Measurements from ENCODE around the gene PTPA.
"Not testable (repeated sequence)": the region's sequence is repeated elsewhere in the genome, so short reads cannot be mapped to it uniquely, and the experiment has no call there.

The PTPA gene

DNA sequence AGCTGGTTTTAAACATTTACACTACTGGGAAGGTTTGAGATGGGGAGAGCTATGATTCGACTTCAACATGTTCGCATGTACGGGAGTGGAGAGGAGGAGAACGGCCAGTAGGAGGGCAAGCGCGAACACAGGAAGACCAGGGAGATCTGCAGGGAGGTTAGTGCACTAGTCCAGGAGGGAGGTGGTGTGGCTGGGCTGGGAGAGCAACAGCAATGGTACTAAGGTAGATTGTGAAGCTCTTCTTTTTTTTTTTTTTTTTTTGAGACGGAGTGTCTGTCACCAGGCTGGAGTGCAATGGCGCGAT, 50.3 kb downstream of the PTPA start:
- DNase-seq = no peak

DNA sequence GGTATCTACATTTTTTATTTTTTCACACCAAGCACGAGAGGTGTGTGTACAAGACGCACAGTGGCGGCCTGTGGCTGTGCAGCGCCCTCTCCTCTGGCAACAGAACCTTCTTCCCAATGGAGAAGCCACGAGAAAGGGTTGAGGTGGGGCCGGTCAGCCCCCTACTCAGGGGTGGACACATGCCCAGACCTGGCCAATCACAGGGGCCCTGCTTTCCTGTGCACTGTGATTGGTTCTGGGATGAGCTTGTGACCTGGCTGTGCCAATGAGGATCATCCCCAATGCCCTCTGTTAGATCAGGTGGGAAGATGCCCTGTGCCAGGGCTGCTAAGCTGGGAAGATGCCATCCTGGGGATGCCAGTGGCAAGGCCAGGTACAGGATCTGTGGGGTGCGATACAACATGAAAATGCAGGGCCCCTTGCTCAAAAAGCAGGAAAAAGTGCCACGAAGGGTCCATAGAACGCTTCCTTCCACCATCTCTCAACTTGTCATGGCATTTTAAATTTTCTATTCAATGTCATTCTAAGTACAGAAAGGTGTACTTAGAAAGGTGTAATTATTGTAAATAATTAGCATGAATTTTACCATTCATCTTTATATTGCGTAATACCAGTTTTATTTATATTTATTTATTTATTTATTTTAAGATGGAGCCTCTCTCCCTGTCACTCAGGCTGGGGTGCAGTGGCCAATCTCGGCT, 51.4 kb downstream of the PTPA start:
- no peak for DNase-seq

DNA sequence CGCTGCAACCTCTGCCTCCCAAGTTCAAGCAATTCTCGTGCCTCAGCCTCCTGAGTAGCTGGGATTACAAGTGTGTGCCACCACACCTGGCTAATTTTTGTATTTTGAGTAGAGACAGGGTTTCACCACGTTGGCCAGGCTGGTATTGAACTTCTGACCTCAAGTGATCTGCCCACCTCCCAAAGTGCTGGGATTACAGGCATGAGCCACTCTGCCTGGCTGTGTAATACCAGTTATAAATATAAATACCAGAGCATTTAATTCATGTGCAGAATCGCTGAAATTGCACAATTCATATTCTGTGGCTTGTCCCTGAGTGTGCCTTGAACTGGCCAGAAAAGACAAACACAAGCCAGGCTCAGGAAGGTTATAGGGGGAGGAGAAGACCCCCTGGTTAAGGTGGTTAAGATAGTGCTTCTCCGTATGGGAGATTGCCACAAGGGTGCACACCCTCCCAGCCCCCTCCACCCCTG, 52.0 kb downstream of the PTPA start:
- DNase-seq = not testable (repeated sequence)

DNA sequence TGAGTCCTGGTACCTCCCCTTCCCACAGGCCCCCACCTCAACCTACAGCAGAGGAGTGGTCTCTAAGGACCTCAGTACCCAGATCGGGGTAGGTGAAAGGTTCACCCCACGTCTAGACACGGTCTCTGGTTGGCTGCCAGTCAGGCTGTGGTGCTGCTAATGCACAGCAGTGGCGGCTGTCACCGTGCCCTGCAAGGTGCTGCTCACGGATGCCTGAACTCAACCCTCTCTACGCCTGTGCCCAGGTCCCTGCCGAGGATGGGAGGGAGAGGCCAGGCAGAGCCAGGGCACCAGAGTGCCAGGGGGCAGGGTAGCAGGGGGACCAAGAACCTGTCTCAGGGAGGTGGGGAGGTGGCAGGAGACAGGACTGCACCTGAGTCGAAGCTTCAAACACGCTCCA, 52.5 kb downstream of the PTPA start:
- no peak for DNase-seq

DNA sequence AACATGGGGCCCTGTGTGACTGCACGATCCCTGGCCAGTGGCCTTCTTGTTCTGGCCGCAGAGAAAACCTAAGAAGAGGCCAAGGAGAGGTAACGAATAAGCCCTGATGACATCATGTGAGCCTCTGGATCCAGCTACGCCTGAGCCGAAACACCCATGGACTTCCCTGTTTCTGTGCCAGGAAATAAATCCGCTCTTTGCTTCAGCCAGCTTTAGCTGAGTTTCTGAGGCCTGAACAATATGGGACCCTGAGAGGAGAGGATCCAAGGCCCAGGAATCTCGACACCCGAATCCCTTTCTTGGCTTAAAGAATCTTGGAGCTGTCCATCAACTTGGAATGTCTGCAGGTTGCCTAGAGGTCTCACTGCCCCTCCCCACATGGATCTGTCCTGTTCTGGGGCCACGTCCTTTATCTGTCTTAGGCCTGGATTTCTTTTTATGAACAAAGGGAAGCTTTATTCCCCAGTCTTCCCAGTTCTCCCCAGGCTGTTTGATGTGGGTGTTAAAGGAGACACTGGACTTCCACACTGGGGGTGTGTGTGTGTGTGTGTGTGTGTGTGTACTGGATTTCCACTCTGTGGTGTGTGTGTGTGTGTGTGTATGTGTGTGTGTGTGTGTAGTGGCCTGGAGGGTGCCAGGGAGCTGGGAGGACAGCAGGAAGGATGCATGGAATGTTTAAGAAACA, 53.2 kb downstream of the PTPA start:
- DNase-seq = no peak

DNA sequence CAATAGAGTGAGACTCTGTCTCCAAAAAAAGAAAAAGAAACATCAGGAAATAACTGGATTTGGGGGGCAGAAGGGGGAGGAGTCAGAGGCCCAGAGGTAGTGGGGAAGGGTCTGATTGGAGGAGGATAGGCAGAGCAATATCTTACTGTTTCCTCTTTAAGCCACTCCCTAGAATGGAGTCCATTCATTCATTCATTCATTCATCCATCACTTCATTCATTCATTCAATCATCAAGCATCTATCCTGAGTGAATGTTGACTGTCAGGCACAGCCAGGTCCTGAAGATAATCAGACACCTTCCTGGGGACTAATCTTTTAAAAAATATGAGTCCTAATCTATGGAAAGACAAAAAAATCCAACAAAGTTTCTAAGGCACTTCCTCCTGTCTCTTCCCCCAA, 54.0 kb downstream of the PTPA start:
- no peak for DNase-seq

DNA sequence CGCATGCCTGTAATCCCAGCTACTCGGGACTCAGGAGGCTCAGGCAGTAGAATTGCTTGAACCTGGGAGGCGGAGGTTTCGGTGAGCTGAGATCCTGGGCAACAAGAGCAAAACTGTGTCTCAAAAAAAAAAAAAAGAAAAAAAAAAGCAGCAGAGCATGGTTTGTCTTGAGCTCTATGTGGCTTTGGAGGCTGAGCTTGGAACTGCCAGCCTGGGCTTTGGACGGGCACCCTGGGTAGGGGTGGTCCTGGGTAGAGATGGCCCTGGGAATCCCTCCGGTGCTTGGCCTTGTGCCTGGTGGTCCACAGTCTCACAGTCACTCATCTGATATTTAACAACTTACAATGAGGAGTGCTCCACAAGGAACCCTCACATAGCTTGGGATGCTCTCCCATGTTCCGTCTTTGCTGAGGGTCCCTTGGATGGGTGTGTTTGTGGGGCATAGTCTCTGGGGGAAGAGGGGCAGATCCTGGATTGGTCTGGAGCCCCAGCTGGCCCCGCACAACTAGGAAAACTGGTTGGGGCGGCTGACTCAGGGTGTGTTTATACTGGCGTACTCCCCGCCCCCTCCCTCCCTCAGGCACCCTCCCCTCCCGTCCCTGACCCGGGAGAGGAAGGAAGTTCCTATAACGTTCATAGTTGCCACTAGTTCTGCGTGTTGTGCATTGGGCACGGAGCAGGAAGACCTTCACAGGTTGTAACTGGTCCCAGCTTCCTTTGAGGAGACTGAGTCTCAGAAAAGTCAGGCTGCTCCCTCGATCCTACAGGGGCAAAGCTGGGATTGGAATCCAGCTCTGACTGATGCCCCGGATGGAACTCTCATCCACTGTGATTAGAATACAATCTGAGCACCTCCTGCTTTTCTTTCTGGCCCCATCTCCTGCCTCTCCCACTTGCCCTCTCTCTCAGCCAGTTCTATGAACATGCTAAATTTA, 55.7 kb downstream of the PTPA start:
- DNase-seq = peak; percentile 82

DNA sequence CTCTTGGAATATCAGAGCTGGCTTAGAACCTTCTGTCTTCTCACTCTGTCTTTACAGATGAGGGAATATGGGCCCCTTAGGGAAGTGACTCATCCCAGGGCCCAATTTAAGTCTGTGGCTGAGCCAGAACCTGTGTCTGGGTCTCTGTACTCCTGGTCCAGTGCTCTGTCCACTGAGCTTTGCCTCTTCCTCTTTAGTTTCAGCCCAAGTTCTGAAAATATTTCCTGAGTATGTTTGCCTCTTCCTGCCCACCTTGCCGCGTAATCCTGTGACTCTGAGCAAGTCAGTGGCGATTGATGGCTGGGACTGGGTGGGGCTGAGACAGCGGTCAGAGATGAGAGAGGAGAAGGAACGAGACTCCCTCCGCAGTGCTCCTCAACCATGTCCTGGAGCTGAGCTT, 59.0 kb downstream of the PTPA start:
- no peak for DNase-seq

DNA sequence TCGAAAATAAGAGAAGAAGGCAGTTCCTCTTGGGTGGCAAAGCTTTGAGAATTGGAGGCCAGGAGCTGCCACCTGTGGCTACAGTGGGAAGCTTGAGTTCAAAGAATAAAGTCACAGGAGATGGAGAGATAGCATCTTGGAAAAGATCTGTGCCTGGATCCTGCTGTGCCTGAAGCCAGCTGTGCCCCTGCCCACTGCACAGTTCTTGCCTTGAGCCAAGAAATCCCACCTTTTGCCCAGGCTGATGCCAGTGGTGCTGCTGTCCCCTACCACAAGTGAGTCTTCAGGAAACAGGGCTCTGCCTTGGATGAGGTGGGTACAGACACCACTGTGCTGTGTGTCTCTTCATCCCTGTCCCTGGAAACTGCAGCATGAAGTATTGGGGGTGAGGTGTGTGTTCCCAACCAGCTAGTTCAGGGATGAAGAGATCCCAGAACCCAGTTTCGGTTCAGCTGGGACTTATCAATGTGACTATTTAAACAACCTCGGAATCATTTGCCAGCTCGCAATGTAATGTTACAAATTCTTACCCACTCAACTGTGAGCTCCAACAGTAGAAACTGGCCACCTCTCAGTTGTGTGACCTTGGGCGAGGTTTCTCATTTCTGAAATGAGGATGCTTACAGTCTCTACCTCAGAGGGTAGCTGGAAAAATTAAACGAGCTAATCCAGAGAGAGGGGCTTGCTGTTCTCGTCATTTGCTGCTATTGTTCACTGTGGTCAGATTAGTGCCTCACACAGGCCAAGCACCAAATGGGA, 61.0 kb downstream of the PTPA start:
- no peak for DNase-seq

DNA sequence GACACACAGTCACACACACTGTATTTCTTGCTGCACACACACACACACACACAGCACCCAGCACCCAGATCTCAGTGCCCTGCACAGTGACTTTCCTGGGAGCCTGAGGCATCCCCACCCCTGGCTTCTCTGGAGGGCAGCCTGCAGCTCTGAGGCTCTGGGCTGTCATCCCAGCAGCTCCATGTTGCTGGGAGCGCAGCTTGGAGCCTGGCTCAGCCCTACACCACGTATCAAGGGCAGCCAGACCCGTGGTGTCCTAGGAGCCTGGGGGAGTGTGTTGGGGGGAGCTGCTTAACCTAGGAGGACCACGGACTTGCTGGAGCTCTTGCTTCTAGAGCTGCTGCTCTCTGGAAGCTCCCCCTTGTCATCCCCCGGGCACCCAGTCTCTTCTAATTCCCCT, 61.6 kb downstream of the PTPA start:
- no peak for DNase-seq

DNA sequence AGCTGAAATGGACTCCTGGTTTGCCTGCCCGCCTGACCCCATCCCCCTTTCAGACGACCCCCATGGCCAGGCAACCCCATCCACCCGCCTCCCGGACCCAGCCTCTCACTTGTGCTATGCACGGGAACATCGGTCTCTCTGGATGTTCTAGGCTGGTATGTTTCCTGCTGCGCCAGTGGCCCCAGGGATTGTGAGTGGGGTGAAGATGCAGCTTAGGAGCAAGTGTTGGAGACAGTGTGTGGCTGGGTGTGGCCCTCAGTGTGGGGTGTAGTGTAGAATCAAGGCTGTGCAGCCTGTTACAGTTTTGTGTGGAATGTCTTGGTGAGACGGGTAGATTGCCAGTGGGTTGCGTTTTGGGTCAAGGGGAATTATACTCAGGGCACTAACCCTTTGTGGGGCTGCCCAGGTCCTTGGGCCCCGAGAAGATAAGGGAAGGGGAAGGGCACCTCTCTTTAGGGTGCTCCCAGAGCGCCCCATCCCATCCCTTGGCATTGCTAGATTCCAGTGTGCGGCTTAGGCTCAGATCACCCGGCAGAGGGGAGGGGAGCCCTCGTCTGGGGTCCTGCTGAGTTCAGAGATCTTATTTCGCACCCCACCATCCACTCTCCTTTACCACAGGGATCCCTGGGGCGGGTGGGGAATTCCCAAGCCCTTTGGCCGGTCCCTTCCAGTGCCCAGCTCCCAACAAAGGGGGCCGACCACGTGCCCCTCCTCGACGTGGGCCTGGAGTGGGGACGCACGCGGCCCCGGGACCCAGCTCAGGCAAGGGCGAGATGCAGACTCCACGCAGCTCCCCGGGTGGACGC, 62.3 kb downstream of the PTPA start:
- DNase-seq = peak; percentile 47

DNA sequence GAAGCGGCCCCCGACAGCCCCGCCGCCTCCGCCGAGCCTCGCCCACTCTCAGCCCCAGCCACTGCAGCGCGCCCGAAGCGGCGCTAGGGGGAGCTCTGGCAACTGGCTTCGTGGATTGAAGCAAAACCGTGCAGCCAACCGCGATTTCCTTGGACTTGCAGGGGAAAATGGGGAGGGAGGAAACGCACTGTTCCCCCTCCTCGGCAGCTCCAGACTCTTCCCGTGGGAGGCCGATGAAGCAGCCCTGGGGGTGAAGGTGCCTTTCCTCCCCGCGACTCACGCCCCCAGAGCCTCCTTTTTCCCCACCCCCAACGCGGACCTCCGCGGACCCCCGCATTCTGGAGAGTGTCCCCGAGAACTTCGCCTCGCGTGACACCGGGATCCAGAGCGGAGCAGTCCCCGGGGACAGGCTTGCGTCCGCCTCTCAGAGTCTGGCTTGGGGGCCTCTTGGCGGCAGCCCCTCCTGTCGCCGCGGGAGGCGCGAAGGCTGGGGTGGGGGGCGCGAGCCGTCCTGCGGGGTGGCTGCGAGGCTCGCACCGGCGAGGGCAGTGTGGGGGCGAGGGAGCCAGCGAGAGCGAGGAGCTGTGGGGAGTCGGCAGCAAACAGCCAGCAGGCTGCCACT, 63.0 kb downstream of the PTPA start:
- peak; percentile 95 for DNase-seq

DNA sequence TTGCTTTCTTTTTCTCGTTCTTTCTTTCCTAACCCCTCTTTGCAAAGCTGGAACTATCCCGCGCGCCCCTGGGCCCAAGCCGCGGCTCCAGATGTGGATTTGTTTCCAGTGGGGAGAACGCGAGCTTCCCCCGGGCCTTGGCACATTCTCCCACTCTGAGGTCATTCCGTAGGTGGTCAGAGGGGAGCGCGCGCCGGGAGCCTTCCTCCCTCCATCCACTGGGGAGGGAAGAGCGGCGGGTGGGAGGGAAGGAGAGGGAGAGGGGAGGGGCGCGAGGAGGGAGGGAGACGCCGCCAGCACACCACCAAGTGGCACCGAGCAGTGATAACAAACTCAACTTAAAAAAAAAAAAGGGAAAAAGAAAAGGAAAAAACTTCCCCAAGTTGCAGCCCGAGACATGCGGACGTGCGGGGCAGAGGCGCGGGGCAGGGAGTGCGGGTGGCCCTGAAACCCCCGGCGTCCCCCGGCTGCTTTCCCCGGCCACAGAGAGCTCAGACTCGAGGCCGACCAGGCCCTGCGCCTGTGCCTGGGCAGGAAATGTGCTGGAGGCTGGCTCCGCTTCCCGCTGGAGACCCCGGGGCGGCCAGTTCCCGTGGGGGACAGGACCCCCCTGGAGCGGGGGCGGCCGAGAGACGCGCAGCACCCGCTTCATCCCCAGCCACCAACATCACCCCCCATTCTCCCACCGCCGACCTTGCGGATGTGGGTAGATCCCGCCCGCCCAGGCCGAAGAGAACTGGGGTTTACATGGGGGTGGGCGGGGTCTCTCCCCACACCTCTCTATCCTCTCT, 63.7 kb downstream of the PTPA start:
- DNase-seq = peak; percentile 96

DNA sequence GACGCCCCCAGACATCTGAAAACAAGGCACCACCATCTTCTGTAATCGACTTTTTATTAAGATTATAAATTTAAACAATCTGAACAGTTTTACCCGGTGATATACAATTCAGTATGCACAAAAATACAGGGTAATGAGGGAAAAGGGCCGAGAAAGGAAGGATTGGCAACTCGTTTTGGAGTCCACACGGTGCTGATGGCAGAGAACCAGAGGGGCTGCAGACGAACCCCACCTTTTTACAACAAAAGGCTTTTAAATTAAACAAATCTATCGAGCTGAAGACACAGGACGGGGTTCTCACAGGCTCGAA, 64.3 kb downstream of the PTPA start:
- no peak for DNase-seq

DNA sequence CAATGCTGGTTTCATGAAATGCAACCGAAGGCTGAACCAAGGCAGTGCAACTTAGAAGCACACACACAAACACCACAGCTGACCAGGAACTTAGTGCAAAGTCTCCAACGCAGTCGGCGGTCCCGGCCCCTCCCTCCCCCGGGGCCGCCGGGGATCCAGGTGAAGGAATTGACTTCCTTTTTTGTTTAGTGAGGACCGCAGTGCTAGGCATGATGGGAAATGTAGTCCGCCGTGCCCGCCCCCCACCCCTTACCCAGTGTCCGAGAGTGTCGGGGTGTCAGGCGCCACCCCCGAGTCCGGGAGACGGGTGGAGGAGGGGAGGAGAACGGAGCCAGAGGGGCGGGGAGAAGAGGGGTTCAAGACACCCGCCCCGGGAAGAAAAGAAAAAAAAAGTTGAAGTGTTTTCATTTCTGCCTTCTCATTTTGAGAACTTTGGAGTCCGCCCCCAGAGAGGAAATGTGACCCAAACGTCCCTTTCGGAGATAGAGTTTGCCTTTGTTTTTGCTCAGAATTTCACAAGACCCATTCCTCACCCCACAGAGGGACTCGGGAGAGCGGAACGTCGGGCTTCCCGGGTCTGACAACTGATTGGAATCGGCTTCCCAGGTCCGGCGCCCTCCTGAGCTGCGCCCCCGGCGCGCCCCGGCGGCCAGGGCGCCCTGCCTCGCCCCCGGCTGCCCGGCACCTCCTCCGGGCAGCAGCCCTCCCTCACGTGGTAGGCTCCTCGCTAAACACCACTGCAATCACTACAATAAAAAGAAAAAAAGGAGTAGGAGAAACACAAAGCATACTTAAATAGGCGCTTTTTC, 64.8 kb downstream of the PTPA start:
- DNase-seq = peak; percentile 92

DNA sequence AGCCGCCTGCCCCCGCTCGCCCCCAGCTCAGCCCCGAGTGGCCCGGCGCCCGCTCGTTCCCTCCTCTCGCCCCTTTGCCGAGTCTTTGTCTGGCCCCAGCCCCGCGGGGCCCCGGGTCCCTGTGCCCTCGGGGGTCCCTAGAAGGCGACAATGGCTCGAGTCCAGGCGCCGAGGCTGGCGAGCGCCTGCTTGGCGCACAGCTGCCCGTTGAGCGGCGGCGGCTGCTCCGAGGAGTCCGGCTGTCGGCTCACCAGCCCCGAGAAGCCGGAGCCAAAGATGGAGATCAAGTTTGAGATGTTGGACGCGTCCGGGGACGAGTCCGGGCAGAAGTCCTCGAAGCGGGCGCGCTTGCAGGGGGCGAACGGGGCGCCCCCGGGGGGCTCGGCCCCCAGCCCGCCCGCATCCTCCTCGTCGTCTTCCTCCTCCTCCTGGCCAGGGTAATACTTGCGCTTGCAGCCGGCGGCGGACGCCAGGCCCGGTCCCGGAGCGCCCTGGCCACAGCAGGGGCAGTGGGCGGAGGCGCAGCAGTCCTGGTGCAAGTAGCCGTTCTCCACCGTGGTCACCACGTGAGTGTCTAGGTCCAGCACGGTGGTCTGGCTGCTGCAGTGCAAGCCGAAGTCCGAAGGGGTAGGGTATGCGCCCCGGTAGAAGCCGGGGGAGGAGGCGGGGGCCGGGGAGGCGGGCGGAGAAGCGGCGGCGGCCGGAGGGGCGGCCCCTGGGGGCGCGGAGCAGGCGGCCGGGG, 65.7 kb downstream of the PTPA start:
- no peak for DNase-seq

DNA sequence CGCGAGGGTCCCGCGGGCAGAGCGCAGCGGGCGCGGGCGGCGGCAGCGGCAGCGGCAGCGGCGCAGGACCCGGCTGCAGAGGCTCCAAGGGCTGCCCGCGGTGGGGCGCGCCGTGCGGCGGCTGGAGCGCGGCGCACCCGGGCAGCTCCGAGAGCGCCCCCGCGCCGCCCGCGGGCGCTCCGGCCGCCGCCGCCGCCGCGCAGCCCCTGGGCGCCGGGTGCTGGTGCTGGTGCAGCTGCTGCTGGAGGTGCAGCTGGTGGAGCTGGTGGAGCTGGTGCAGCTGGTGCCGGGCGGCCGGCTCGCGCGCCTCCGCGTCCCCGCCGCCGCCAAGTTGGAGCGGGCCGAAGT, 66.2 kb downstream of the PTPA start:
- DNase-seq = no peak

DNA sequence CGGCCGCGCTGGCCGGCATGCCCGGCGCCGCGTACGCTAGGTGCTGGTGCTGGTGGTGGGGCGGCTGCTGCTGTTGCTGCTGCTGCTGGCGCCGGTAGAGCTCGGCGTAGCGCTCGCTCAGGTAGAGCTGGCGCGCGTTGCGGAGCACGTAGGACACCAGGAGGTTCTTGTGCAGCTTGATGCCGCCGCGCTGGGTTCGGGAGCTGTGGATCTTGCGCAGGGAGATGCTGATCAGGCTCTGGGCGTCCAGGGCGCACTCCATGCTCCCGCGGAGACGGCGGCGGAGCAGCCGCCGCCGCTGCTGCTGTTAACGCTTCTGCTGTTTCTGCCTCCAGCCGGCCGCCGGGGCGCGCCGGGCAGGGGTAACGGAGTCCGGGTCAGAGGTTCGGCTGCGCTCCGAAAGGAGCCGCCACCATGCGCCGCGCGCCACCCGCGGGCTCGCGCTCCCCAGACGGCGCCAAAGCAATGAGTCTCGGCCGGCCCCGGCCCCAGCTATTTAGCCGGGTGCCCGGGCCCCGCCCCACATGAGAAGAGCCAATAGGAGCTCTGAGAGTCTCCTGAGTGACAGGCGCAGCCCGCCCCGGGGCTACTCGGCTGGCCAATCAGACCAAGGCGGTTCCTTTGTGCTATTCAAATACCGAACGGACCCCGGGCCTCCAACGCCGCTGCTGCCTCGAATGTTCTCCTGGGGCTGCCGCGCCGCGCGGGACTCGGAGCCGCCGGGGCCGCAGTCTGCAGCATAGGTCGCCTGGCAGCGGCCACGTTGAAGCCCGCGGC, 66.8 kb downstream of the PTPA start, which contains the start of gene IER5L:
TSS of gene IER5L (minus strand) at position 471 of the 777 bp plus-strand sequence. CDS start at position 262, 209 bp downstream.
- DNase-seq = peak; percentile 97
